ENCODE results near the gene MEGF6.
"Not testable (repeated sequence)": the region's sequence is repeated elsewhere in the genome, so short reads cannot be mapped to it uniquely, and the experiment has no call there.

Gene MEGF6

GRCh38 chr1:3629561-3630160, 18.4 kb upstream of the MEGF6 start:
- no peak for DNase-seq

GRCh38 chr1:3628445-3628844, 17.1 kb upstream of the MEGF6 start:
- DNase-seq: no peak

GRCh38 chr1:3627515-3628253, 16.4 kb upstream of the MEGF6 start:
- no peak for DNase-seq

GRCh38 chr1:3626025-3626424, 14.7 kb upstream of the MEGF6 start:
- no peak for DNase-seq

- DNase-seq: no peak
Measured at GRCh38 chr1:3625151-3625907, 14.0 kb upstream of the MEGF6 start.

GRCh38 chr1:3624200-3625136, 13.2 kb upstream of the MEGF6 start, which contains the start of gene TPRG1L:
Gene TPRG1L (plus strand): TSS chr1:3625015. CDS start chr1:3625073, 58 bp downstream.
- peak; percentile 98 for DNase-seq

GRCh38 chr1:3623441-3624199, 12.3 kb upstream of the MEGF6 start:
- no peak for DNase-seq

GRCh38 chr1:3622102-3622501, 10.8 kb upstream of the MEGF6 start:
- not testable (repeated sequence) for DNase-seq

- peak in 1 of 2 donors; percentile 31 for DNase-seq
Measured at GRCh38 chr1:3621151-3621671, 9.9 kb upstream of the MEGF6 start.

GRCh38 chr1:3620708-3621107, 9.4 kb upstream of the MEGF6 start:
- DNase-seq: no peak

- peak; percentile 77 to 85 for DNase-seq
Measured at GRCh38 chr1:3618881-3619671, 7.8 kb upstream of the MEGF6 start.

- no peak for DNase-seq
Measured at GRCh38 chr1:3618531-3618880, 7.2 kb upstream of the MEGF6 start.

GRCh38 chr1:3617806-3618345, 6.6 kb upstream of the MEGF6 start:
- DNase-seq: no peak

- DNase-seq: no peak
Measured at GRCh38 chr1:3616861-3617260, 5.6 kb upstream of the MEGF6 start.

- DNase-seq: no peak
Measured at GRCh38 chr1:3614755-3615742, 3.7 kb upstream of the MEGF6 start.

GRCh38 chr1:3612123-3612522, 815 bp upstream of the MEGF6 start:
- no peak for DNase-seq

GRCh38 chr1:3610527-3611169, 660 bp downstream of the MEGF6 start:
- no peak for DNase-seq

GRCh38 chr1:3609769-3610526, 1.4 kb downstream of the MEGF6 start:
- no peak for DNase-seq

All from CD4-positive, alpha-beta T cell treated with Interferon alpha-2 for 1 hour (primary cell).